A549 (cell line): ENCODE data around the gene NRG4.

ENCODE experiments used
- CHD2 ChIP-seq: fragments of 150-350 bp; IDR thresholded peaks from 2 replicates; pipeline ENCODE4 v1.6.1; 2014; ENCODE audit warnings: low read length; ENCODE audit not compliant: partially characterized antibody
- CTCF ChIP-seq: fragments of >200 bp; sonication (Bioruptor Twin); formaldehyde crosslinking; IDR thresholded peaks from 3 replicates; pipeline ENCODE4 v1.5.1; 2016
- E2F6 ChIP-seq: IDR thresholded peaks from 2 replicates; pipeline ENCODE4 v1.6.1; 2012; ENCODE audit warnings: low read depth, borderline replicate concordance
- EP300 ChIP-seq, 2 experiments: fragments of >200 bp; sonication (Bioruptor Twin); formaldehyde crosslinking; IDR thresholded peaks; 2 replicates in 1 of 2; 3 replicates in 1 of 2; pipeline ENCODE4 v1.6.1; 2016 to 2017
- HMGXB4 ChIP-seq: fragments of 250-450 bp; sonication (Bioruptor Pico); IDR thresholded peaks from 2 replicates; pipeline ENCODE4 v1.5.0; 2021; ENCODE audit warnings: mild to moderate bottlenecking, moderate library complexity, borderline replicate concordance
- KDM5A ChIP-seq: fragments of 200-600 bp; sonication (generic); IDR thresholded peaks from 2 replicates; pipeline ENCODE4 v1.6.1; 2016; ENCODE audit warnings: antibody characterized with exemption, mild to moderate bottlenecking
- MAFK ChIP-seq: fragments of 450-650 bp; IDR thresholded peaks from 2 replicates; pipeline ENCODE4 v1.6.1; 2014; ENCODE audit not compliant: partially characterized antibody
- MAX ChIP-seq: IDR thresholded peaks from 2 replicates; pipeline ENCODE4 v1.6.1; 2012
- POLR2AphosphoS2 ChIP-seq: conservative IDR thresholded peaks from 2 replicates; pipeline ENCODE4 v1.6.1; 2012; ENCODE audit warnings: low read length, improper control_type of control experiment, inconsistent platforms
- RAD21 ChIP-seq, 2 experiments: fragments of >200 bp in 1 of 2; sonication (Bioruptor Twin) in 1 of 2; formaldehyde crosslinking in 1 of 2; IDR thresholded peaks in 1 of 2; conservative IDR thresholded peaks in 1 of 2; 2 replicates in 1 of 2; 3 replicates in 1 of 2; pipeline ENCODE4 v1.6.1; 2012 to 2018; ENCODE audit warnings: inconsistent platforms in 1 of 2
- RARB ChIP-seq: fragments of 250-450 bp; sonication (Bioruptor Pico); IDR thresholded peaks from 2 replicates; pipeline ENCODE4 v1.8.0; 2021; ENCODE audit warnings: mild to moderate bottlenecking, moderate library complexity
- REST ChIP-seq: fragments of 200-600 bp; sonication (generic); IDR thresholded peaks from 2 replicates; pipeline ENCODE4 v1.6.1; 2016; ENCODE audit warnings: antibody characterized with exemption, mild to moderate bottlenecking, moderate library complexity

- no peak for TF ChIP-seq RAD21 (conservative IDR thresholded peaks at IDR 0.05 in 1 of 2, IDR thresholded peaks at IDR 0.05 in 1 of 2)
- no peak for TF ChIP-seq HMGXB4 (CRISPR knock-in tag)
- no peak for TF ChIP-seq CHD2
- no peak for TF ChIP-seq RARB (CRISPR knock-in tag)
- TF ChIP-seq CTCF = no peak
- TF ChIP-seq POLR2AphosphoS2 = no peak
- no peak for TF ChIP-seq REST
- TF ChIP-seq E2F6 = no peak
- no peak for TF ChIP-seq EP300 (IDR thresholded peaks at IDR 0.05)
- no peak for TF ChIP-seq MAX
- no peak for TF ChIP-seq KDM5A
- no peak for TF ChIP-seq MAFK
Measured at GRCh38 chr15:75942464-75942863, 69.8 kb downstream of the NRG4 start.
